Neuronal stem cell (in vitro differentiated cells): ENCODE results near the gene APPBP2. TPM values are rescaled to one million over a fixed set of nuclear protein-coding genes. Genes with fewer than 3 reads are reported as not detected.

Experiments used
- DNase-seq: peaks from one replicate; pipeline ENCODE4 v3.0.0-alpha.2; 2013; ENCODE audit warnings: low spot score
- H2AFZ ChIP-seq: one replicate; pipeline ENCODE4 v1.6.1; 2013; ENCODE audit warnings: mild to moderate bottlenecking, low read length, inconsistent platforms
- H2AK5ac ChIP-seq: 2 replicates; pipeline ENCODE4 v1.6.1; 2013; ENCODE audit warnings: low read depth, mild to moderate bottlenecking, inconsistent platforms, low read length, moderate library complexity, mixed read lengths
- H2BK120ac ChIP-seq: 2 replicates; pipeline ENCODE4 v1.6.1; 2013; ENCODE audit warnings: low read depth, mild to moderate bottlenecking, inconsistent platforms, low read length, moderate library complexity, mixed read lengths
- H2BK12ac ChIP-seq: one replicate; pipeline ENCODE4 v1.6.1; 2013; ENCODE audit warnings: low read length, inconsistent platforms
- H2BK15ac ChIP-seq: 2 replicates; pipeline ENCODE4 v1.6.1; 2013; ENCODE audit warnings: mild to moderate bottlenecking, low read length, inconsistent platforms, mixed read lengths
- H2BK5ac ChIP-seq: one replicate; pipeline ENCODE4 v1.6.1; 2013; ENCODE audit warnings: inconsistent platforms, mild to moderate bottlenecking, low read length, moderate library complexity
- H3K14ac ChIP-seq: one replicate; pipeline ENCODE4 v1.6.1; 2013; ENCODE audit warnings: low read length, inconsistent platforms
- H3K18ac ChIP-seq: 2 replicates; pipeline ENCODE4 v1.6.1; 2013; ENCODE audit warnings: low read length, inconsistent platforms
- H3K23ac ChIP-seq: 2 replicates; pipeline ENCODE4 v1.6.1; 2013; ENCODE audit warnings: low read depth, mild to moderate bottlenecking, mixed read lengths, low read length, inconsistent platforms; ENCODE audit not compliant: poor library complexity
- H3K27ac ChIP-seq: replicated peaks from 3 replicates; pipeline ENCODE4 v1.5.1; 2013; ENCODE audit warnings: low read length, inconsistent platforms
- H3K27me3 ChIP-seq, 3 experiments: 2 replicates each; pipeline ENCODE4 v1.6.1; 2013; ENCODE audit warnings: low read length in 3 of 3, mild to moderate bottlenecking in 2 of 3, inconsistent platforms in 1 of 3, low read depth in 1 of 3, mixed read lengths in 1 of 3, moderate library complexity in 1 of 3; ENCODE audit not compliant: control insufficient read depth in 3 of 3, insufficient read depth in 3 of 3
- H3K36me3 ChIP-seq, 2 donors: replicated peaks in 1 of 2; 2 replicates each; pipeline ENCODE4 v1.6.1; 2013; ENCODE audit warnings: low read length in 2 of 2; ENCODE audit not compliant: control insufficient read depth in 2 of 2, insufficient read depth in 2 of 2
- H3K4ac ChIP-seq: 2 replicates; pipeline ENCODE4 v1.6.1; 2013; ENCODE audit warnings: inconsistent platforms, mild to moderate bottlenecking, low read length, moderate library complexity
- H3K4me1 ChIP-seq, 2 donors: 1 replicate in 1 of 2; 2 replicates in 1 of 2; pipeline ENCODE4 v1.6.1; 2013; ENCODE audit warnings: low read length in 2 of 2, low read depth in 1 of 2; ENCODE audit not compliant: control insufficient read depth in 2 of 2, insufficient read depth in 1 of 2
- H3K4me2 ChIP-seq: one replicate; pipeline ENCODE4 v1.6.1; 2013; ENCODE audit warnings: mild to moderate bottlenecking, low read length, inconsistent platforms; ENCODE audit not compliant: insufficient read depth, poor library complexity, severe bottlenecking
- H3K4me3 ChIP-seq, 2 donors: 2 replicates each; pipeline ENCODE4 v1.5.1; 2013; ENCODE audit warnings: low read length in 2 of 2, mild to moderate bottlenecking in 2 of 2, inconsistent platforms in 1 of 2, moderate library complexity in 1 of 2
- H3K79me1 ChIP-seq: one replicate; pipeline ENCODE4 v1.6.1; 2013; ENCODE audit warnings: low read depth, mild to moderate bottlenecking, inconsistent platforms, low read length, moderate library complexity
- H3K9ac ChIP-seq: one replicate; pipeline ENCODE4 v1.6.1; 2013; ENCODE audit warnings: mild to moderate bottlenecking, low read depth, low read length, inconsistent platforms; ENCODE audit not compliant: poor library complexity
- H3K9me3 ChIP-seq, 2 donors: replicated peaks in 1 of 2; 2 replicates each; pipeline versions ENCODE3 to v1.6.1; 2013; ENCODE audit warnings: low read length in 2 of 2, mild to moderate bottlenecking in 2 of 2, inconsistent platforms in 1 of 2, low read depth in 1 of 2, mixed read lengths in 1 of 2, moderate library complexity in 1 of 2; ENCODE audit not compliant: control insufficient read depth in 2 of 2, insufficient read depth in 1 of 2
- H4K8ac ChIP-seq: one replicate; pipeline ENCODE4 v1.6.1; 2013; ENCODE audit warnings: low read depth, mild to moderate bottlenecking, inconsistent platforms, low read length, moderate library complexity
- H4K91ac ChIP-seq: one replicate; pipeline ENCODE4 v1.6.1; 2013; ENCODE audit warnings: low read length, low read depth, mild to moderate bottlenecking, inconsistent platforms; ENCODE audit not compliant: poor library complexity
- WGBS, 2 donors: extraction: QIAGEN DNeasy Blood & Tissue Kit; methylation state at CpG; one replicate each; pipeline ENCODE4 v1.1.7; 2013; ENCODE audit warnings: missing lambda C conversion rate in 2 of 2, mixed read lengths in 1 of 2; ENCODE audit not compliant: insufficient read length in 2 of 2, insufficient replicate concordance in 1 of 2; ENCODE audit errors: extremely low coverage in 2 of 2; 5-methylcytosine and 5-hydroxymethylcytosine counted together
- polyA plus RNA-seq, 2 experiments: library from polyadenylated mRNA; stranded (reverse); fragments of 200-250 nt; gene quantifications; one replicate each; pipeline ENCODE4 v1.2.3, GENCODE V29; 2013

APPBP2 gene
- polyA plus RNA-seq (2013, experiment 1 of 2): 14.1 TPM
- polyA plus RNA-seq (2013, experiment 2 of 2): 14.4 TPM

- Histone ChIP-seq H3K4ac (no peak within 1 kb of the TSS), H2BK12ac (no peak within 1 kb of the TSS), H4K8ac (no peak within 1 kb of the TSS), H3K4me2 (peak within 1 kb of the TSS; percentile 82), H3K23ac (peak within 1 kb of the TSS; percentile 66), H3K9ac (peak within 1 kb of the TSS; percentile 94), H2BK15ac (peak within 1 kb of the TSS; percentile 30), H3K9me3 (peaks cover 2 to 16% of the 10 kb centered on the region in 2 donors), H2AFZ (peak within 1 kb of the TSS; percentile 99), H3K27ac (peak within 1 kb of the TSS; percentile 97), H2BK120ac (no peak within 1 kb of the TSS), H2AK5ac (no peak within 1 kb of the TSS), H3K79me1 (peaks cover 6% of the 10 kb centered on the region), H4K91ac (no peak within 1 kb of the TSS), H2BK5ac (peak within 1 kb of the TSS; percentile 62), H3K27me3 (no peaks in the 10 kb centered on the region), H3K4me1 (peaks cover 0 to 5% of the 10 kb centered on the region in 2 donors), H3K14ac (peak within 1 kb of the TSS; percentile 85), H3K18ac (peak within 1 kb of the TSS; percentile 97), H3K4me3 (peak within 1 kb of the TSS; percentile 95 to 99), H3K36me3 (peaks cover 0 to 23% of the 10 kb centered on the region in 2 donors)
- WGBS, 2 donors: no CpG with 5 or more reads among the region's 69 CpGs
- peak; percentile 86 for DNase-seq
Observed at GRCh38 chr17:60525685-60526514, at the start of gene APPBP2. Gene APPBP2 (minus strand): TSS chr17:60526242. CDS start chr17:60525931, 311 bp downstream.

DNA sequence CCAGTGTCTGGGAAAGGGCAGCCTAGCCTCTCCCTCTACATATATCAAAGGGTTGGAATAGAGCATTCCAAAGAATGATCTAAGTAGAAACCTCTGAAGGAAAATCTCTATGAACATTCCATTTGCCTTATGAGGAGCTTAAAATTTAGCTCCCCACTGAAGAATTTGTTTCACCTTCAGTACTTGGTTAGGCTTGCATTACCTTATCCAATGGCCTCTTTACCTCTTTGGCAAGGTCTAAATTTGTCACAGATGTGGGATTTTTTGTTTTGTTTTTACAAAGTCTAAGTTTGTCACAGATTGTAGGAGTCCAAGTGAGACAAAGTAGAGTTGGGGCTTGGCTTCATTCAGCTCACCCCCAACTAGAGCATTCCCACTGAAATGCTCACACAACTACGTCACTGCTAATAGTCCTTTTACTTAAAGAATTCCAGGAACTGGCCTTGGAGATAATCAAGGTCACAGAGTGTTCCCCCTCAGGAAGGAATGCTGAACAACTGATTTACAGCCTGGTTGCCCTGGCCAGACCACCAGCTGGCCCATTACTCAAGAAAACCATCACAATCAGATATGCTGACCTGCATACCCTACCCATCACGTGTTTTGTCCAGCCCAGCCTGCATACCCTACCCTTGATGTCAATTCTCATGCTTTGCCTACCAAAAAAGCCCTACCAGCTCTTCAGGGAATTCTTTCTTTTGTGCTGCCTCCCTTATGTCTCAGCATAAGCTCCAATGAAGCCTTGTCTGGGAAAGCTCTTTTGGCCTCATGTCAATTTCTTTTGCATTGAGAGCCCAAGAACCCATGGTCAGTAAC lies 47.4 kb upstream of the APPBP2 start:
- Histone ChIP-seq H3K79me1 (no peaks in the 10 kb centered on the region), H3K9me3 (peaks cover 2 to 14% of the 10 kb centered on the region in 2 donors), H3K27ac (no peak overlapping the region), H2AK5ac (no peak overlapping the region), H4K91ac (no peak overlapping the region), H3K4me1 (peaks cover 0 to 10% of the 10 kb centered on the region in 2 donors), H4K8ac (no peak overlapping the region), H3K36me3 (no peaks in the 10 kb centered on the region), H3K14ac (no peak overlapping the region), H2BK120ac (no peak overlapping the region), H2AFZ (peak overlapping the region; percentile 14), H2BK12ac (no peak overlapping the region), H3K4ac (no peak overlapping the region), H3K23ac (no peak overlapping the region), H2BK15ac (no peak overlapping the region), H3K9ac (no peak overlapping the region), H3K18ac (no peak overlapping the region), H3K4me3 (no peak overlapping the region), H3K27me3 (no peaks in the 10 kb centered on the region), H3K4me2 (no peak overlapping the region), H2BK5ac (no peak overlapping the region)
- DNase-seq: no peak
- no CpG with 5 or more reads among the region's 2 CpGs for WGBS, 2 donors

- no peak for DNase-seq
- Histone ChIP-seq H3K27me3 (no peaks in the 10 kb centered on the region), H3K9me3 (no peaks in the 10 kb centered on the region), H3K79me1 (no peaks in the 10 kb centered on the region), H4K91ac (no peak overlapping the region), H3K23ac (no peak overlapping the region), H3K36me3 (no peaks in the 10 kb centered on the region), H2AK5ac (no peak overlapping the region), H3K4me3 (no peak overlapping the region), H2AFZ (no peak overlapping the region), H2BK120ac (no peak overlapping the region), H3K4ac (no peak overlapping the region), H3K9ac (no peak overlapping the region), H4K8ac (no peak overlapping the region), H2BK15ac (no peak overlapping the region), H3K14ac (no peak overlapping the region), H3K18ac (no peak overlapping the region), H3K4me1 (no peaks in the 10 kb centered on the region), H3K4me2 (no peak overlapping the region), H2BK12ac (no peak overlapping the region), H2BK5ac (no peak overlapping the region), H3K27ac (no peak overlapping the region)
- WGBS, 2 donors: no CpG with 5 or more reads among the region's 6 CpGs
Observed at GRCh38 chr17:60565233-60565632, 39.2 kb upstream of the APPBP2 start.

DNA sequence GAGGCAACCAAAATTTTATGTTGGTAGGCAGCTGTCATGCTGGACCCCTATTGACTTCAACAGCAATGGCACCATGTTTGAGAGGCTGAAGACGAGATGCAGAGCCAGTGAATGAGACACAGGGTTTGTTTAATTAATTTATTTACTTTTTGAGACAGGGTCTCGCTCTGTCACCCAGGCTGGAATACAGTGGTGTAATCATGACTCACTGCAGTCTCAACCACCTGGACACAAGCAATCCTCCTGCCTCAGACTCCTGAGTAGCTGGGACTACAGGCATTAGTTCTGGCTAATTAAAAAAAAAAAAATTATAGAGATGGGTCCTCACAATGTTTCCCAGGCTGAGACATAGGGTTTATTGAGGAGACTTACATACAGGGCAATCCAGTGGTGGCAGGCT lies 37.7 kb upstream of the APPBP2 start:
- Histone ChIP-seq H3K4me2 (no peak overlapping the region), H3K27me3 (no peaks in the 10 kb centered on the region), H2BK12ac (no peak overlapping the region), H2AFZ (no peak overlapping the region), H2BK5ac (no peak overlapping the region), H3K14ac (no peak overlapping the region), H3K9ac (no peak overlapping the region), H3K4ac (no peak overlapping the region), H3K79me1 (no peaks in the 10 kb centered on the region), H2BK15ac (no peak overlapping the region), H3K4me1 (no peaks in the 10 kb centered on the region), H4K91ac (no peak overlapping the region), H3K9me3 (peaks cover 0 to under 1% of the 10 kb centered on the region in 2 donors), H4K8ac (no peak overlapping the region), H2BK120ac (no peak overlapping the region), H3K36me3 (peaks cover 0 to 2% of the 10 kb centered on the region in 2 donors), H2AK5ac (no peak overlapping the region), H3K27ac (no peak overlapping the region), H3K23ac (no peak overlapping the region), H3K4me3 (no peak overlapping the region), H3K18ac (no peak overlapping the region)
- WGBS, 2 donors: no CpG with 5 or more reads among the region's 2 CpGs
- no peak for DNase-seq
